ENCODE results near the gene CAPS. TPM values are rescaled to one million over a fixed set of nuclear protein-coding genes. Genes with fewer than 3 reads are reported as not detected.

The CAPS gene
- total RNA-seq, 1 donor from 2014 or later: 2.2 TPM

- Mint-ChIP-seq H3K36me3 (peaks cover 9% of the 10 kb centered on the region), H3K4me3 (peak within 1 kb of the TSS; percentile 99), H3K9me3 (no peaks in the 10 kb centered on the region), H3K27me3 (ENCODE audit: insufficient read depth, low read depth) (peaks cover 2% of the 10 kb centered on the region), H3K4me1 (peaks cover 15% of the 10 kb centered on the region), H3K27ac (peak within 1 kb of the TSS; percentile 97)
- Histone ChIP-seq H3K27me3 (no peaks in the 10 kb centered on the region), H3K27ac (peak within 1 kb of the TSS; percentile 55), H3F3A (ENCODE audit: low read depth) (peaks cover 12% of the 10 kb centered on the region), H3K79me2 (ENCODE audit: low read depth) (peaks cover 44% of the 10 kb centered on the region), H3K4me1 (peaks cover 5% of the 10 kb centered on the region), H3K4me2 (peak within 1 kb of the TSS; percentile 92), H3K9me3 (ENCODE audit: low read depth) (no peaks in the 10 kb centered on the region), H3K4me3 (peak within 1 kb of the TSS; percentile 86), H3K9ac (peak within 1 kb of the TSS; percentile 96), H2AFZ (replicated peaks) (peak within 1 kb of the TSS; percentile 84), H4K20me1 (ENCODE audit: low read depth) (peaks cover 22% of the 10 kb centered on the region), H3K36me3 (no peaks in the 10 kb centered on the region)
- no peak for TF ChIP-seq CTCF (IDR thresholded peaks at IDR 0.05)
- no peak for TF ChIP-seq EZH2phosphoT487 (IDR thresholded peaks at IDR 0.05)
- no peak for TF ChIP-seq EZH2 (IDR thresholded peaks at IDR 0.05)
- DNase-seq (ENCODE audit: low spot score): peak; percentile 97
These were observed 10.3 kb upstream of the CAPS start, which contains the start of gene NDUFA11 for GRCh38 chr19:5903624-5904351. NDUFA11 (minus strand) TSS chr19:5903790; CDS start chr19:5903708, 82 bp downstream.

- Mint-ChIP-seq H3K36me3 (peaks cover 9% of the 10 kb centered on the region), H3K27me3 (ENCODE audit: insufficient read depth, low read depth) (peaks cover 2% of the 10 kb centered on the region), H3K4me1 (peaks cover 18% of the 10 kb centered on the region), H3K9me3 (no peaks in the 10 kb centered on the region), H3K4me3 (peak within 1 kb of the TSS; percentile 99), H3K27ac (peak within 1 kb of the TSS; percentile 97)
- no peaks in the 10 kb centered on the region for H3K9me3 ChIP-seq (ENCODE audit: low read depth)
- peaks cover 22% of the 10 kb centered on the region for H4K20me1 ChIP-seq (ENCODE audit: low read depth)
- peak; percentile 100 for DNase-seq (ENCODE audit: low spot score)
- H3K9ac ChIP-seq: peak within 1 kb of the TSS; percentile 96
- H3K27ac ChIP-seq: peak within 1 kb of the TSS; percentile 55
- H3K79me2 ChIP-seq (ENCODE audit: low read depth): peaks cover 40% of the 10 kb centered on the region
- TF ChIP-seq EZH2phosphoT487 (IDR thresholded peaks at IDR 0.05) (no peak), CTCF (IDR thresholded peaks at IDR 0.05) (no peak), EZH2 (IDR thresholded peaks at IDR 0.05) (no peak)
- no peaks in the 10 kb centered on the region for H3K27me3 ChIP-seq
- peaks cover 5% of the 10 kb centered on the region for H3K4me1 ChIP-seq
- no peaks in the 10 kb centered on the region for H3K36me3 ChIP-seq
- peak within 1 kb of the TSS; percentile 84 for H2AFZ ChIP-seq (replicated peaks)
- peak within 1 kb of the TSS; percentile 92 for H3K4me2 ChIP-seq
- H3K4me3 ChIP-seq: peak within 1 kb of the TSS; percentile 86
- peaks cover 12% of the 10 kb centered on the region for H3F3A ChIP-seq (ENCODE audit: low read depth)
These were observed 9.5 kb upstream of the CAPS start, which contains the start of gene VMAC for GRCh38 chr19:5904352-5905113. VMAC (plus strand) TSS chr19:5904872; CDS start chr19:5904891, 19 bp downstream.

GRCh38 chr19:5905114-5905778 is 8.8 kb upstream of the CAPS start:
- Histone ChIP-seq H3K9ac (peak overlapping the region; percentile 54), H3K36me3 (no peaks in the 10 kb centered on the region), H3F3A (ENCODE audit: low read depth) (peaks cover 18% of the 10 kb centered on the region), H3K27me3 (no peaks in the 10 kb centered on the region), H3K4me2 (peak overlapping the region; percentile 89), H4K20me1 (ENCODE audit: low read depth) (peaks cover 19% of the 10 kb centered on the region), H3K4me1 (peaks cover 5% of the 10 kb centered on the region), H3K9me3 (ENCODE audit: low read depth) (no peaks in the 10 kb centered on the region), H2AFZ (replicated peaks) (no peak overlapping the region), H3K27ac (no peak overlapping the region), H3K79me2 (ENCODE audit: low read depth) (peaks cover 33% of the 10 kb centered on the region), H3K4me3 (peak overlapping the region; percentile 86)
- peaks cover 22% of the 10 kb centered on the region for H3K4me1 Mint-ChIP-seq
- no peak overlapping the region for H3K27ac Mint-ChIP-seq
- TF ChIP-seq EZH2 (IDR thresholded peaks at IDR 0.05): no peak
- no peak for TF ChIP-seq CTCF (IDR thresholded peaks at IDR 0.05)
- peak overlapping the region; percentile 82 for H3K4me3 Mint-ChIP-seq
- peaks cover 7% of the 10 kb centered on the region for H3K36me3 Mint-ChIP-seq
- no peak for DNase-seq (ENCODE audit: low spot score)
- H3K27me3 Mint-ChIP-seq (ENCODE audit: insufficient read depth, low read depth): peaks cover 2% of the 10 kb centered on the region
- H3K9me3 Mint-ChIP-seq: no peaks in the 10 kb centered on the region

All from neural progenitor cell (in vitro differentiated cells).